GM18868 (cell line): ENCODE measurements around the gene ARPP21.

ENCODE experiments used
- ATAC-seq: cut with Tn5 transposase; IDR thresholded peaks from one replicate; pipeline ENCODE4 v1.9.1; 2021; ENCODE audit warnings: mild to moderate bottlenecking, moderate library complexity; ENCODE audit not compliant: unreplicated experiment

The ARPP21 gene

GRCh38 chr3:35727179-35727578, 87.9 kb downstream of the ARPP21 start:
- ATAC-seq, result no peak

- ATAC-seq, result no peak
Observed at GRCh38 chr3:35733341-35733740, 94.0 kb downstream of the ARPP21 start.

- ATAC-seq, result no peak
Observed at GRCh38 chr3:35733864-35734263, 94.5 kb downstream of the ARPP21 start.

DNA sequence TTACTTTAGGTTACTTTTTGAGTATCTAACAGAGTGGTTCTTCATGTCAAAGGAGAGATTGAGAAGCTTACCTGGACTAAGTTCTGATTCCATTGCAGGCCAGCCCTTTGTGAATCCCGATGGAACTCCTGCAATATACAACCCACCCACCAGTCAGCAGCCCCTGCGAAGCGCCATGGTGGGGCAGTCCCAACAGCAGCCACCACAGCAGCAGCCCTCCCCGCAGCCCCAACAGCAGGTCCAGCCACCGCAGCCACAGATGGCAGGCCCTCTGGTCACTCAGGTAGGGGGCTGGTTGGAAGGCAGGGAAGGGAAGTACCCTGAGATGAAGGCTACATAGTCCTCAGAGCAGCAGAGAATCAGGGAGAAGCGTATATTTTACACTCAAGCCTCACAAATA, 97.8 kb downstream of the ARPP21 start:
- ATAC-seq, result no peak

GRCh38 chr3:35737527-35737926, 98.2 kb downstream of the ARPP21 start:
- ATAC-seq, result no peak

DNA sequence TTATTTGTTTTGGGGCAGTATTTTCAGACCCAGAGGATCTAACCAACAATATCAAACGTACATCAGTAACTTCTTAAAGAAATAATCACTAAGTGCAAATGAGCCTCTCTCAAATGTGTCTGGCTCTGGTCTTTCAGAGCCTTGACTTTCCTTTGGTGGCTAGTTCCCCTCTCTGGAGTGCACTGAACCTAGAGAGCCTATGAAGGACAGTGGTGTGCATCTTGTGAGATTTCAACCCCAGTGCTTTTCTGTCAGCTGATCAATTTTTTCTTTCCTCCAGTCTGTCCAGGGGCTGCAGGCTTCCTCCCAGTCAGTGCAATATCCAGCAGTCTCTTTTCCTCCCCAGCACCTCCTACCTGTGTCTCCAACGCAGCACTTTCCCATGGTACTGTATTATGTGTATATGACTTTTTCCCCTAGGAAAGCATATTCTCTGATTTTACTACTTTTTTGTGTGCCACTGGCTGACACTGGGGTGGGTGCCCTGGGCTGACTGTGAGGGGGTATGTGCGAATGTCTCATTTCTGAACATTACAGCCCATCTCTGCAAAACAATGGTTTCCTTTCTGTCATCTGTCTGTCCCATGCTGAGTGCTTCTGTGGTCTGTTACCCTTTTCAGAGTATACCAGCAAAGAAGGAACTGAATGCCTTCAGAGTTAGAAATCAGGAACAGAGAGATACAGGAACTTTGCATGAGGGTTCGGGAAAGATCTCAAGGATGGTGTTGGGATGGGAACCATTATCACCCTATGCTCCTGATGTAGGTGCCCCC, 98.8 kb downstream of the ARPP21 start:
- no peak for ATAC-seq

DNA sequence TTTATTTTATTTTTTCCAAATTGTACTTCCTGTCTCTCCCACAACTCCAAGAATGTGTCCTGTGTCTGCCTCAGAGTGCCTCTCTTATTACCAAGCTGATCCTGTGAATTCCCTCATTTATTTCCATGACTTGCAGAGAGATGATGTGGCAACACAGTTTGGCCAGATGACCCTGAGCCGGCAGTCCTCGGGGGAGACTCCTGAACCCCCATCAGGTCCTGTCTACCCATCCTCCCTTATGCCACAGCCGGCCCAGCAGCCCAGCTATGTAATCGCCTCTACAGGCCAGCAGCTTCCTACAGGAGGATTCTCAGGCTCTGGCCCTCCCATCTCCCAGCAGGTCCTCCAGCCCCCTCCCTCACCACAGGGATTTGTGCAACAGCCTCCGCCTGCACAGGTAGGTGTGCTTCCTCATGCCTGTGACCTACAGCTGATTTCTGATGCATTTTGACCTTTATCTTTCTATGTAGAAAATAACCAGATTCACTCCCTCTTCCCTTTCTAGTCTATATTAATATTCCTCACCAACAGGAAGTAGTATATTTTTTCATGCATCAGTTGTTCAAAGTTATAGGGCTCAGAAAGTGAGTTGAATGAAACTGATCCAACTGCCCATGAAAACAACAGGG, 100.0 kb downstream of the ARPP21 start:
- ATAC-seq, result no peak

DNA sequence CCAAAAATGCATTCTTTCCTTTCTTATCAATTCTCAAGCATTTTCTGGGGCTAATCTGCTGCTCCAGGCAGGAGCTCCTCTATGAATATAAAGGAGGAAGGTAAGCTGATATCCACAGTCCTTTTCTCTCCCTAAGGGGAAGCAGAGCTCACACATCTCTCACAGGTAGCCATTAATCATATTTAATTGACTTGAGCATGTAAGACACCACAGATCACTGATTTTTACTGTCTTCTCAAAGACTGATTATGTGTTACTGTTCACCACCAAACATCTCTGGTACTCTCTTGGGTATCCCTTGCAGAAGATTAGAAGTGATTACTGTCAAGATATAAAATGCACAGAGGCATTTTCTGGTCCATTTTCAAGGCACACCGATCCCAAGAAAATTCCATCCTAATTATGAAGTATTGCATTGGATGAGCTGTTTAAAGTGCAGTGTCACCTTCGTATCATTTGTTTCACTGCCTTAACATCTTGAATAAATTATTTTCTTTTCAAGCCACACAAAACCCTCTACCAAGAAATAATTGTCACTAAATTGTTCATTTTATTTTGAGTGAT, 100.7 kb downstream of the ARPP21 start:
- ATAC-seq, result no peak

- ATAC-seq, result no peak
Observed at GRCh38 chr3:35743218-35743617, 103.9 kb downstream of the ARPP21 start.

- no peak for ATAC-seq
Observed at GRCh38 chr3:35744419-35744818, 105.1 kb downstream of the ARPP21 start.

- no peak for ATAC-seq
Observed at GRCh38 chr3:35745351-35745750, 106.0 kb downstream of the ARPP21 start.

GRCh38 chr3:35745802-35746484, 106.6 kb downstream of the ARPP21 start:
- ATAC-seq, result no peak

- ATAC-seq, result no peak
Observed at GRCh38 chr3:35746492-35746891, 107.2 kb downstream of the ARPP21 start.

DNA sequence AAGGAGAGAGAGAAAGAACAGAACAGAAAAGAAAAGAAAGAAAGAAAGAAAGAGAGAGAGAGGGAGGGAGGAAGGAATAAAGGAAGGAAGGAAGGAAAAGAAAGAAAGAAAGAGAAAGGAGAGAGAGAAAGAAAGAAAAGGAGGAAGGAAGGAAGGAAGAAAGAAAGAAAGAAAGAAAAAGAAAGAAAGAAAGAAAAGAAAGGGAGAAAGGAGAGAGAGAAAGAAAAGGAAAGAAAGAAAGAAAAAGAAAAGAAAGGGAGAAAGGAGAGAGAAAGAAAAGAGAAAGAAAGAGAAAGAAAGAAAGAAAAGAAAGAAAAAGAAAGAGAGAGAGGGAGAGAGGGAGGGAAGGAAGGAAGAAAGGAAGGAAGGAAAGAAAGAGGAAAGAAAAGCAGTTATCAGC, 108.8 kb downstream of the ARPP21 start:
- no peak for ATAC-seq

DNA sequence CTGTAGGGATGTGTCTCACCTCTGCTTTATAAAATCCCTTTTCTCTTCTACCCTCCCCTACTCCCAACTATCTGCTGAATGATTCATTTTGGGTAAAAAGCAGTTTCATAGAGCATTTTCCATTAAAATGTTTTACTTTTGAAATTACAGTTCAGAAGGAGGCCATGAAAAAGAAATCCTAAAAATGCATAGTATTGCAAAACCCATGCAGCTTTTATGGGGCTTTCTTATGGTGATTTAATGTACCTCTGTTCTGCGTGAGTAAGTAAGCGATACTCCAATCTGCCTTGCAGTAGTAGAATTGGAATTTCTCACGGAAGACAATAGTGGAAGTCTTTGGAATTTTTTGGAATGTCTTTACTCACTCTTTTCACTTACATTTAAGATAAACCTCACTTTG, 111.9 kb downstream of the ARPP21 start:
- ATAC-seq, result no peak

DNA sequence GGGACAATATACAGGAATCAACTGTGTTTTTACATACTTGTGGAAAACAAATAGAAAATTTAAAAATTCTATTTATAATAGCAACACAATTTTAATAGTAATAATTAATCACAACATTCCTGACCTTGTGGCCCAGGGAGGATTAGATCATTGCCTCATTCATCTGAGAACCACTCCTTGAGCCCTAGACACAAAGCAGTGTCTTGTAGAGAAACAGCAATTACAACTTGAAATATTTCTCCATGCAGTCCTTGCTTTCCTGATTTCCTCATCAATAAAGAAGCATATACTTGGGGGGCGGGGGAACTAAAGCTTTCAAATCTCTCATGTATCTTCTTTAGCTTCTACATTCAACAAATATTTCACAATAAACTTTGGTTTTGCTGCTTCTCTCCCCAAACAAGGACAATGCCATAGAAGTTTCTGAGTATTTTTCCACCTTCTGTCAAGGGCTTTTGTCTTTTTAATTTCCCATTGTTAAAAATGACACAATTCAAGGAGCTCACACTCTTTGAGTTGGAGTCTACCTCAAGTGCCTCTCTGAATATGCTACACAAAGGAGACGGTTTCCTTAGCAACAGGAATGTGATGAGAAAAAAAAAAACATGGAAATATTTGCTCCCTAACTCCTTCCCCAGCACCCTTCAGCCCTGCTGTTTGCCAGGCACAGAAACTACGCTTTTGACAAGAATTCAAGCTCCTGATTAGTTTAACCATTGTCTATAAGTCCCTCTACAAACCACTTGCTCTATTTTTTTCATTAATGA, 118.8 kb downstream of the ARPP21 start:
- no peak for ATAC-seq

DNA sequence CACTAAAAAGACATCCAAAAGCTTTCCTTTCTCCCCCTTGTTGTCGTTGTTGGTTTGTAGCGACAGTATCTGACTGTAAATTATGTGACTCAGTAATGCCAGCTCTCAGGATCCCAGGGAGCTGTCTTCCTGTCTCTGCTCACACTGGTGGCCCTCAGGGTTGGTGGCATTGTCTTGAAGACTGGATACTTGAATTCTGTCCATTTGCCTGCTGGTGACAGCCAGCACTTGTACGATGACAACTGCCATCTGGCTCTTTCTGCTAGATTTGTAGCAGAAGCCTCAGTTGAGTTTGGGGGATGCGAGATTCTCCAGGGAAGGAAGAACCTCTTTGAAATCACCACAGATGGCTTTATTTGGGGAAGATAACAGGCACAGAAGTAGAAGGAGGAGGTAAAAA, 120.8 kb downstream of the ARPP21 start:
- no peak for ATAC-seq

- ATAC-seq, result no peak
Observed at GRCh38 chr3:35761311-35761710, 122.0 kb downstream of the ARPP21 start.

GRCh38 chr3:35772381-35773015, 133.2 kb downstream of the ARPP21 start:
- no peak for ATAC-seq

DNA sequence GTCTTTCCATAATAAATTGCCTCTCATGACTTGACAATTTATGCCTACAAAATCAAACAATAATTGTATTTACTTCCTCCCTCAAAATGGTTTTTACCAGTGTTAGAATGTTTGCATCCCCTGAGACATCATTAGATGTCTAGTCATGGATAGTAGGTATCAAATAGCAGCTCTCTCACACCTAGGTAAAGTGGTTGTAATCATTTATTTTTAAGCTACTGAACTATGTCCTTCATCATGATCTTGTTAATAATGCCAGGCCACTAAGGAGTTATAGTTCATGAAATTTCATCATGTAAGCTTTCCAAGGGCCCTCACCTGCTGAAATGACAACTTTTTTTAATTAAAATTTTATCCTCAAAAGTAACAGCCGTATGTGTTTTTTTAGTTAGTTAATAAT, 134.1 kb downstream of the ARPP21 start:
- no peak for ATAC-seq

DNA sequence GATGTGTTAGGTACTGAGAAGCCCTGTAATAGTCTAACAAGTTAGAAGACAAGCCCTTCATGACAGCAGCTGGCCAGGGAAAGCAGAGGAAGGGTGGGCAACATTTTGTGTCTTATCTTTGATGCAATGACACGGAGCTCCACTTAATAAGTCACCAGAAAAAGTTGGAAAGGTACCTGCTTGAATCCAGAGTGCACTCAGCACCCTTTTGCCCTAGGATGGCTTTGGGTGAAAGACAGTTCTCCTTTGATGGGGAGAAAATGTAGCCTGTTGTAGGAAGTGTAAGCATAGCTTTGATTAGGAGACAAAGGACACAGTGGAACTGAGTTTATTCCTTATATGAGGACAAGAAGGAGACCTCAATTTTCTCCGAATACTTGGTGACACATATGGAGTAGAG, 137.0 kb downstream of the ARPP21 start:
- ATAC-seq, result no peak
